Stimulated activated CD8-positive, alpha-beta memory T cell treated with anti-CD3 and anti-CD28 coated beads, Interleukin-15, amount 100 ng/mL, for 1 hour (primary cell): Measurements from ENCODE around the gene OR51A7.

ENCODE experiments used
- DNase-seq: peaks from one replicate; pipeline ENCODE4 v3.0.0-alpha.2; 2020; ENCODE audit warnings: low read depth

OR51A7 gene

DNA sequence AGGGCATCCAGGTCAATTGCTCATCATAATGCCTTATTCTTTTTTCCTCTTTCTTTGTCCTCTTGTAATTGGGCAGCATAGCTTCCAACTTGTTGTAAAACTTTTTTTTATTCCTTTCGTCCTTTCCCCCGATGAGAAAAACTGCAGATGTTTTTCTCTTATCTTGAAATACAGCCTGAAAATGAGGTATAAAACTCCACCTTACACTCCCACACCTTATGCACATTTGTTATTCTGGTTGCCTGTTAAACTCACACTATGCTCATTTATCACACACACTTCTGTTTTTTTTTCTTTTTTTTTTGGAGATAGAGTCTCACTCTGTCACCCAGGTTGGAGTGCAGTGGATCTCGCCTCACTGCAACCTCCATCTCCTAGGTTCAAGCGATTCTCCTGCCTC is 53.8 kb downstream of the OR51A7 start:
- DNase-seq, result no peak
